IMR-90 (cell line): ENCODE measurements around the gene NFAT5. TPM values are rescaled to one million over a fixed set of nuclear protein-coding genes. Genes with fewer than 3 reads are reported as not detected.

Experiments used
- ATAC-seq: fragments of 200-7000 bp; cut with Tn5 transposase; 2 replicates; pipeline ENCODE4 v1.9.1; 2020; ENCODE audit warnings: low read depth, mild to moderate bottlenecking, moderate library complexity
- BruUV-seq: library from RNA; stranded (reverse); fragments of 400-500 nt; replicated peaks from 2 replicates; lab custom pipeline; 2021; lab: Mats Ljungman, UMichigan
- CTCF ChIA-PET: fragments of 300-600 bp; formaldehyde crosslinking; extraction: SDS; loops from one replicate; lab custom pipeline; 2021; ENCODE audit warnings: antibody characterized with exemption; lab: Yijun Ruan, JAX
- POLR2A ChIA-PET: fragments of 300-600 bp; sonication (Branson Sonifier 250); formaldehyde crosslinking; loops from one replicate; lab custom pipeline; 2022; ENCODE audit warnings: antibody characterized with exemption; ENCODE audit not compliant: unreplicated experiment; lab: Charles Lee
- DNase-seq: peaks from one replicate; pipeline ENCODE4 v3.0.0; 2013
- H2AFZ ChIP-seq: replicated peaks from 2 replicates; pipeline ENCODE3; 2013; ENCODE audit warnings: low read length, mild to moderate bottlenecking; ENCODE audit not compliant: poor library complexity
- H2AK5ac ChIP-seq: 2 replicates; pipeline ENCODE4 v1.6.1; 2013; ENCODE audit warnings: low read depth, low read length, inconsistent platforms
- H2AK9ac ChIP-seq: replicated peaks from 2 replicates; pipeline ENCODE3; 2013; ENCODE audit warnings: mild to moderate bottlenecking, low read depth, low read length, moderate library complexity; ENCODE audit not compliant: poor library complexity
- H2BK120ac ChIP-seq: 2 replicates; pipeline ENCODE4 v1.6.1; 2013; ENCODE audit warnings: low read depth, low read length, inconsistent platforms
- H2BK15ac ChIP-seq: 3 replicates; pipeline ENCODE4 v1.6.1; 2013; ENCODE audit warnings: low read depth, low read length, inconsistent platforms
- H2BK20ac ChIP-seq: 2 replicates; pipeline ENCODE4 v1.6.1; 2013; ENCODE audit warnings: low read depth, mild to moderate bottlenecking, inconsistent platforms, low read length, moderate library complexity
- H2BK5ac ChIP-seq: 2 replicates; pipeline ENCODE4 v1.6.1; 2013; ENCODE audit warnings: mild to moderate bottlenecking, low read depth, low read length, inconsistent platforms; ENCODE audit not compliant: poor library complexity, severe bottlenecking
- H3K14ac ChIP-seq: replicated peaks from 2 replicates; pipeline ENCODE4 v1.6.1; 2013; ENCODE audit warnings: low read depth, low read length, inconsistent platforms
- H3K18ac ChIP-seq: 2 replicates; pipeline ENCODE4 v1.6.1; 2013; ENCODE audit warnings: low read depth, low read length, control low read depth
- H3K23ac ChIP-seq: 2 replicates; pipeline ENCODE4 v1.6.1; 2013; ENCODE audit warnings: low read depth, low read length, inconsistent platforms
- H3K27ac ChIP-seq: 2 replicates; pipeline ENCODE4 v1.5.1; 2013; ENCODE audit warnings: mild to moderate bottlenecking, control low read depth, low read length; ENCODE audit not compliant: insufficient read depth
- H3K27me3 ChIP-seq: 2 replicates; pipeline ENCODE4 v1.6.1; 2013; ENCODE audit warnings: low read length; ENCODE audit not compliant: control insufficient read depth, insufficient read depth
- H3K36me3 ChIP-seq: 2 replicates; pipeline ENCODE4 v1.6.1; 2013; ENCODE audit warnings: low read length, mixed read lengths; ENCODE audit not compliant: control insufficient read depth, insufficient read depth
- H3K4ac ChIP-seq: 2 replicates; pipeline ENCODE4 v1.6.1; 2013; ENCODE audit warnings: low read depth, low read length, inconsistent platforms
- H3K4me1 ChIP-seq: 2 replicates; pipeline ENCODE4 v1.6.1; 2013; ENCODE audit warnings: low read length, mixed read lengths; ENCODE audit not compliant: control insufficient read depth, insufficient read depth
- H3K4me2 ChIP-seq: 2 replicates; pipeline ENCODE4 v1.6.1; 2013; ENCODE audit warnings: low read depth, mild to moderate bottlenecking, control low read depth, low read length, moderate library complexity
- H3K4me3 ChIP-seq: 2 replicates; pipeline ENCODE4 v1.5.1; 2013; ENCODE audit warnings: low read depth, mild to moderate bottlenecking, control low read depth, low read length, moderate library complexity; ENCODE audit not compliant: insufficient read depth
- H3K56ac ChIP-seq: 2 replicates; pipeline ENCODE4 v1.6.1; 2013; ENCODE audit warnings: low read length, inconsistent platforms; ENCODE audit not compliant: insufficient read depth; ENCODE audit errors: extremely low read depth
- H3K79me1 ChIP-seq, 2 experiments: 2 replicates each; pipeline ENCODE4 v1.6.1; 2013; ENCODE audit warnings: low read length in 2 of 2, inconsistent platforms in 1 of 2, low read depth in 1 of 2
- H3K9ac ChIP-seq: 2 replicates; pipeline ENCODE4 v1.6.1; 2013; ENCODE audit warnings: low read depth, low read length, control low read depth
- H3K9me1 ChIP-seq: 2 replicates; pipeline ENCODE4 v1.6.1; 2013; ENCODE audit warnings: low read length, inconsistent platforms; ENCODE audit not compliant: insufficient read depth
- H3K9me3 ChIP-seq: 2 replicates; pipeline ENCODE4 v1.6.1; 2013; ENCODE audit warnings: low read length; ENCODE audit not compliant: control insufficient read depth, insufficient read depth
- H4K20me1 ChIP-seq: 2 replicates; pipeline ENCODE4 v1.6.1; 2013; ENCODE audit warnings: low read length, inconsistent platforms; ENCODE audit not compliant: insufficient read depth
- H4K5ac ChIP-seq: 2 replicates; pipeline ENCODE4 v1.6.1; 2013; ENCODE audit warnings: mild to moderate bottlenecking, low read depth, low read length, control low read depth
- H4K8ac ChIP-seq, 2 experiments: 2 replicates each; pipeline ENCODE4 v1.6.1; 2013; ENCODE audit warnings: low read depth in 2 of 2, low read length in 2 of 2, control low read depth in 1 of 2, inconsistent platforms in 1 of 2
- H4K91ac ChIP-seq: 2 replicates; pipeline ENCODE4 v1.6.1; 2013; ENCODE audit warnings: low read depth, low read length, inconsistent platforms; ENCODE audit not compliant: insufficient read depth
- CEBPB ChIP-seq: IDR thresholded peaks from 2 replicates; pipeline ENCODE4 v1.6.1; 2012; ENCODE audit warnings: low read depth, low read length, improper control_type of control experiment
- CHD1 ChIP-seq: IDR thresholded peaks from 2 replicates; pipeline ENCODE4 v1.6.1; 2012; ENCODE audit warnings: low read depth, low read length, improper control_type of control experiment
- FOS ChIP-seq: fragments of 150-350 bp; IDR thresholded peaks from 2 replicates; pipeline ENCODE4 v1.6.1; 2016; ENCODE audit warnings: low read depth, low read length
- MAZ ChIP-seq: IDR thresholded peaks from 2 replicates; pipeline ENCODE4 v1.6.1; 2012; ENCODE audit warnings: low read depth, mild to moderate bottlenecking, low read length, improper control_type of control experiment, moderate library complexity, borderline replicate concordance
- MXI1 ChIP-seq: IDR thresholded peaks from 2 replicates; pipeline ENCODE4 v1.6.1; 2012; ENCODE audit warnings: low read depth, mild to moderate bottlenecking, low read length, moderate library complexity, borderline replicate concordance
- NFE2L2 ChIP-seq: fragments of 150-350 bp; IDR thresholded peaks from 2 replicates; pipeline ENCODE4 v1.6.1; 2016; ENCODE audit warnings: low read depth, mild to moderate bottlenecking, low read length
- RAD21 ChIP-seq: IDR thresholded peaks from 2 replicates; pipeline ENCODE4 v1.6.1; 2012; ENCODE audit warnings: low read length, improper control_type of control experiment
- RCOR1 ChIP-seq: IDR thresholded peaks from 2 replicates; pipeline ENCODE4 v1.6.1; 2012; ENCODE audit warnings: mild to moderate bottlenecking, low read length, improper control_type of control experiment; ENCODE audit not compliant: insufficient replicate concordance
- RFX5 ChIP-seq: IDR thresholded peaks from 2 replicates; pipeline ENCODE4 v1.8.0; 2012; ENCODE audit warnings: low read depth, mild to moderate bottlenecking, low read length, moderate library complexity
- SMC3 ChIP-seq: fragments of 150-350 bp; IDR thresholded peaks from 2 replicates; pipeline ENCODE4 v1.6.1; 2016; ENCODE audit warnings: low read depth, mild to moderate bottlenecking, antibody characterized with exemption, low read length, moderate library complexity
- WGBS, 2 experiments: methylation state at CpG; one replicate each; pipeline versions ENCODE4 v1.1.5 to v1.1.7; 2013; ENCODE audit warnings: missing lambda C conversion rate in 2 of 2; ENCODE audit not compliant: insufficient read length in 1 of 2; ENCODE audit errors: extremely low coverage in 2 of 2; 5-methylcytosine and 5-hydroxymethylcytosine counted together
- dilution Hi-C: fragments of 300-500 bp; cut with HindIII; formaldehyde crosslinking; loops from one replicate; pipeline ENCODE4 v1.14.3; 2018; ENCODE audit warnings: low sequenced_read_pairs; ENCODE audit not compliant: unreplicated experiment
- in situ Hi-C: fragments of 300-500 bp; cut with MboI; formaldehyde crosslinking; loops from 3 replicates; pipeline ENCODE4 v1.14.3; 2019; ENCODE audit warnings: low sequenced_read_pairs, inconsistent platforms, mixed read lengths
- intact Hi-C: fragments of 100-400 bp; cut with micrococcal nuclease; formaldehyde crosslinking; loops from 2 replicates; pipeline ENCODE4 v1.10.0; 2022
- polyA plus RNA-seq, 3 experiments: library from polyadenylated mRNA; depleted of rRNA; stranded (reverse); fragments of >200 nt; gene quantifications; 2 replicates each; pipeline ENCODE4 v1.2.3, GENCODE V29; 2012; ENCODE audit warnings: low replicate concordance in 1 of 3
- total RNA-seq: library from RNA; depleted of rRNA; stranded (reverse); fragments of >200 nt; gene quantifications from 2 replicates; pipeline ENCODE4 v1.2.3, GENCODE V29; 2012
- TF ChIP-seq, protein P1 (sequence below): fragments of 150-350 bp; IDR thresholded peaks from 2 replicates; pipeline ENCODE4 v1.6.1; 2016; ENCODE audit warnings: low read depth, mild to moderate bottlenecking, low read length, moderate library complexity, borderline replicate concordance
- TF ChIP-seq, protein P2 (sequence below): fragments of 150-350 bp; IDR thresholded peaks from 2 replicates; pipeline ENCODE4 v1.6.1; 2017; ENCODE audit warnings: mild to moderate bottlenecking, antibody characterized with exemption, low read length, low read depth
- TF ChIP-seq, protein P3 (sequence below): conservative IDR thresholded peaks from 2 replicates; pipeline ENCODE4 v1.5.1; 2012; ENCODE audit warnings: mild to moderate bottlenecking, low read depth, low read length, improper control_type of control experiment

The NFAT5 gene
- total and polyA plus RNA-seq, 2 of the 4 experiments (the other 2 are of a cell fraction), result 10.9 to 20.1 TPM

DNA sequence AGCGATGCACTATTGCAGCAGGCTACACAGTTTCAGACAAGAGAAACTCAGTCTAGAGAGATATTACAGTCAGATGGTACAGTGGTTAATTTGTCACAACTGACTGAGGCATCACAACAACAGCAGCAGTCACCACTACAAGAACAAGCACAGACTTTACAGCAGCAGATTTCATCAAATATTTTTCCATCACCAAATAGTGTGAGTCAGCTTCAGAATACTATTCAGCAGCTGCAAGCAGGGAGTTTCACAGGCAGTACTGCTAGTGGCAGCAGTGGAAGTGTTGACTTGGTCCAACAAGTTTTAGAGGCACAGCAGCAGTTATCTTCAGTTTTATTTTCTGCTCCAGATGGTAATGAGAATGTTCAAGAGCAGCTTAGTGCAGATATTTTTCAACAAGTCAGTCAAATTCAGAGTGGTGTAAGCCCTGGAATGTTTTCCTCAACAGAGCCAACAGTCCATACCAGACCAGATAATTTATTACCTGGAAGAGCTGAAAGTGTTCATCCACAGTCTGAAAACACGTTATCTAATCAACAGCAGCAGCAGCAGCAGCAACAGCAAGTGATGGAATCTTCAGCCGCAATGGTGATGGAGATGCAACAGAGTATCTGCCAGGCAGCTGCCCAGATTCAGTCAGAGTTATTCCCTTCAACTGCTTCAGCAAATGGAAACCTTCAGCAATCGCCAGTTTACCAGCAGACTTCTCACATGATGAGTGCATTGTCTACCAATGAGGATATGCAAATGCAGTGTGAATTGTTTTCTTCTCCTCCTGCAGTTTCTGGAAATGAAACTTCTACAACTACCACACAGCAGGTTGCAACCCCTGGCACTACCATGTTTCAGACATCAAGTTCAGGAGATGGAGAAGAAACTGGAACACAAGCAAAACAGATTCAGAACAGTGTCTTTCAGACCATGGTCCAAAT is 126.5 kb downstream of the NFAT5 start:
- POLR2A ChIA-PET, result no interaction called here
- CTCF ChIA-PET, result no interaction called here
- no peak overlapping the region for H2AK5ac ChIP-seq
- H3K27ac ChIP-seq, result no peak overlapping the region
- no peak overlapping the region for H3K56ac ChIP-seq
- dilution Hi-C loops (no loop called here), intact Hi-C loops (loop anchor here (5.0 to 10.0 kb wide), 2 partner anchors 107 to 295 kb away; no protein-coding TSS in a partner anchor), in situ Hi-C loops (no loop called here)
- no peaks in the 10 kb centered on the region for H3K9me3 ChIP-seq
- no peak overlapping the region for H3K4me3 ChIP-seq
- H3K4me2 ChIP-seq, result no peak overlapping the region
- H3K18ac ChIP-seq, result no peak overlapping the region
- H2BK15ac ChIP-seq, result no peak overlapping the region
- peaks cover 40% of the 10 kb centered on the region for H3K36me3 ChIP-seq
- no peak overlapping the region for H3K4ac ChIP-seq
- H4K20me1 ChIP-seq, result peaks cover 18% of the 10 kb centered on the region; the same call in 1 of the 2 replicates
- H2BK5ac ChIP-seq, result peak overlapping the region; percentile 67
- 0 out of 2 replicates have a peak, but pooled peaks cover 2% of the 10 kb centered on the region for H3K4me1 ChIP-seq
- no peaks in the 10 kb centered on the region for H3K27me3 ChIP-seq
- DNase-seq (peak; percentile 73), ATAC-seq (peak; percentile 77)
- no TSS peak for BruUV-seq
- no peak overlapping the region for H3K9ac ChIP-seq
- peaks cover 6% of the 10 kb centered on the region; the same call in 1 of the 2 replicates for H3K9me1 ChIP-seq
- no peak overlapping the region for H4K91ac ChIP-seq
- peak overlapping the region; percentile 22 for H2AK9ac ChIP-seq
- no peak overlapping the region for H4K5ac ChIP-seq
- H2AFZ ChIP-seq, result no peak overlapping the region
- no peak overlapping the region for H3K14ac ChIP-seq
- no peak overlapping the region for H2BK20ac ChIP-seq
- no peak overlapping the region for H3K23ac ChIP-seq
- H3K79me1 ChIP-seq, result peaks cover 19 to 44% of the 10 kb centered on the region in 2 experiments
- 100% methylated on average over 1 of the region's 4 CpGs; no CpG with 5 or more reads in 1 of the 2 experiments for WGBS, 2 experiments
- no peak overlapping the region for H2BK120ac ChIP-seq
- H4K8ac ChIP-seq, result no peak overlapping the region
- TF ChIP-seq RCOR1 (no peak), MXI1 (no peak), NFE2L2 (no peak), CHD1 (no peak), RAD21 (no peak), CEBPB (no peak), MAZ (no peak), SMC3 (no peak), RFX5 (no peak), FOS (no peak)
- TF ChIP-seq, protein P1, sequence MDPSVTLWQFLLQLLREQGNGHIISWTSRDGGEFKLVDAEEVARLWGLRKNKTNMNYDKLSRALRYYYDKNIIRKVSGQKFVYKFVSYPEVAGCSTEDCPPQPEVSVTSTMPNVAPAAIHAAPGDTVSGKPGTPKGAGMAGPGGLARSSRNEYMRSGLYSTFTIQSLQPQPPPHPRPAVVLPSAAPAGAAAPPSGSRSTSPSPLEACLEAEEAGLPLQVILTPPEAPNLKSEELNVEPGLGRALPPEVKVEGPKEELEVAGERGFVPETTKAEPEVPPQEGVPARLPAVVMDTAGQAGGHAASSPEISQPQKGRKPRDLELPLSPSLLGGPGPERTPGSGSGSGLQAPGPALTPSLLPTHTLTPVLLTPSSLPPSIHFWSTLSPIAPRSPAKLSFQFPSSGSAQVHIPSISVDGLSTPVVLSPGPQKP, result no peak
- TF ChIP-seq, protein P2, sequence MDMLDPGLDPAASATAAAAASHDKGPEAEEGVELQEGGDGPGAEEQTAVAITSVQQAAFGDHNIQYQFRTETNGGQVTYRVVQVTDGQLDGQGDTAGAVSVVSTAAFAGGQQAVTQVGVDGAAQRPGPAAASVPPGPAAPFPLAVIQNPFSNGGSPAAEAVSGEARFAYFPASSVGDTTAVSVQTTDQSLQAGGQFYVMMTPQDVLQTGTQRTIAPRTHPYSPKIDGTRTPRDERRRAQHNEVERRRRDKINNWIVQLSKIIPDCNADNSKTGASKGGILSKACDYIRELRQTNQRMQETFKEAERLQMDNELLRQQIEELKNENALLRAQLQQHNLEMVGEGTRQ, result no peak
- TF ChIP-seq, protein P3, sequence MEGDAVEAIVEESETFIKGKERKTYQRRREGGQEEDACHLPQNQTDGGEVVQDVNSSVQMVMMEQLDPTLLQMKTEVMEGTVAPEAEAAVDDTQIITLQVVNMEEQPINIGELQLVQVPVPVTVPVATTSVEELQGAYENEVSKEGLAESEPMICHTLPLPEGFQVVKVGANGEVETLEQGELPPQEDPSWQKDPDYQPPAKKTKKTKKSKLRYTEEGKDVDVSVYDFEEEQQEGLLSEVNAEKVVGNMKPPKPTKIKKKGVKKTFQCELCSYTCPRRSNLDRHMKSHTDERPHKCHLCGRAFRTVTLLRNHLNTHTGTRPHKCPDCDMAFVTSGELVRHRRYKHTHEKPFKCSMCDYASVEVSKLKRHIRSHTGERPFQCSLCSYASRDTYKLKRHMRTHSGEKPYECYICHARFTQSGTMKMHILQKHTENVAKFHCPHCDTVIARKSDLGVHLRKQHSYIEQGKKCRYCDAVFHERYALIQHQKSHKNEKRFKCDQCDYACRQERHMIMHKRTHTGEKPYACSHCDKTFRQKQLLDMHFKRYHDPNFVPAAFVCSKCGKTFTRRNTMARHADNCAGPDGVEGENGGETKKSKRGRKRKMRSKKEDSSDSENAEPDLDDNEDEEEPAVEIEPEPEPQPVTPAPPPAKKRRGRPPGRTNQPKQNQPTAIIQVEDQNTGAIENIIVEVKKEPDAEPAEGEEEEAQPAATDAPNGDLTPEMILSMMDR, result no peak
